Measurements from ENCODE around the gene GASK1A. TPM values are rescaled to one million over a fixed set of nuclear protein-coding genes. Genes with fewer than 3 reads are reported as not detected.

GASK1A gene
- 0.06 to 0.08 TPM in 2 of 5 replicates, not detected in the others for total RNA-seq (2022; extraction: Qiagen RNA extraction)

GRCh38 chr3:42979044-42979972 lies at the start of gene GASK1A:
Gene GASK1A, plus strand, starts transcription at chr3:42979311. Its CDS starts 332 bp downstream, at chr3:42979643.

GRCh38 chr3:43105596-43106292 lies 126.6 kb downstream of the GASK1A start, which contains the start of gene POMGNT2:
Gene POMGNT2, minus strand, starts transcription at chr3:43106079. Its CDS starts 24,648 bp downstream, at chr3:43081431.

Other genes with a start within 250 kb of the GASK1A start
- gene CCDC13, start 206.1 kb upstream of the GASK1A start, total RNA-seq (2022; extraction: Qiagen RNA extraction): 0.30 to 0.74 TPM (median 0.41 TPM) in 5 replicates
- gene HIGD1A, start 174.8 kb upstream of the GASK1A start, total RNA-seq (2022; extraction: Qiagen RNA extraction): 69.9 to 95.7 TPM (median 75.4 TPM) in 5 replicates
- 0.09 to 0.22 TPM in 2 of 5 replicates, not detected in the others for gene ACKR2, start 169.9 kb upstream of the GASK1A start, total RNA-seq (2022; extraction: Qiagen RNA extraction)
- not detected in 5 replicates for gene CYP8B1, start 103.4 kb upstream of the GASK1A start, total RNA-seq (2022; extraction: Qiagen RNA extraction)
- gene ZNF662, start 73.2 kb upstream of the GASK1A start, total RNA-seq (2022; extraction: Qiagen RNA extraction): not detected in 5 replicates
- gene POMGNT2, start 126.8 kb downstream of the GASK1A start, total RNA-seq (2022; extraction: Qiagen RNA extraction): 6.3 to 9.0 TPM (median 8.1 TPM) in 5 replicates

All from A549 treated with Mapracorat at 1 μM for 4 hours (cell line).